D721Med (cell line): ENCODE results near the gene PIKFYVE.

Experiments
- DNase-seq: peaks from one replicate; pipeline ENCODE4 v3.0.0; 2011; ENCODE audit warnings: low spot score; ENCODE audit not compliant: insufficient read length
- FAIRE-seq: peaks from 2 replicates; lab custom pipeline; 2011; peaks lifted over from hg19 to GRCh38; lab: Jason Lieb, UNC
- TF ChIP-seq, protein P1 (sequence below): IDR thresholded peaks from 2 replicates; pipeline ENCODE4 v1.5.1; 2012; ENCODE audit warnings: mild to moderate bottlenecking, control low read depth; ENCODE audit not compliant: insufficient read depth; ENCODE audit errors: missing control alignments

PIKFYVE gene

GRCh38 chr2:208285853-208286252, 19.8 kb downstream of the PIKFYVE start:
- FAIRE-seq, result no peak
- DNase-seq, result no peak
- TF ChIP-seq, protein P1, sequence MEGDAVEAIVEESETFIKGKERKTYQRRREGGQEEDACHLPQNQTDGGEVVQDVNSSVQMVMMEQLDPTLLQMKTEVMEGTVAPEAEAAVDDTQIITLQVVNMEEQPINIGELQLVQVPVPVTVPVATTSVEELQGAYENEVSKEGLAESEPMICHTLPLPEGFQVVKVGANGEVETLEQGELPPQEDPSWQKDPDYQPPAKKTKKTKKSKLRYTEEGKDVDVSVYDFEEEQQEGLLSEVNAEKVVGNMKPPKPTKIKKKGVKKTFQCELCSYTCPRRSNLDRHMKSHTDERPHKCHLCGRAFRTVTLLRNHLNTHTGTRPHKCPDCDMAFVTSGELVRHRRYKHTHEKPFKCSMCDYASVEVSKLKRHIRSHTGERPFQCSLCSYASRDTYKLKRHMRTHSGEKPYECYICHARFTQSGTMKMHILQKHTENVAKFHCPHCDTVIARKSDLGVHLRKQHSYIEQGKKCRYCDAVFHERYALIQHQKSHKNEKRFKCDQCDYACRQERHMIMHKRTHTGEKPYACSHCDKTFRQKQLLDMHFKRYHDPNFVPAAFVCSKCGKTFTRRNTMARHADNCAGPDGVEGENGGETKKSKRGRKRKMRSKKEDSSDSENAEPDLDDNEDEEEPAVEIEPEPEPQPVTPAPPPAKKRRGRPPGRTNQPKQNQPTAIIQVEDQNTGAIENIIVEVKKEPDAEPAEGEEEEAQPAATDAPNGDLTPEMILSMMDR, result no peak

DNA sequence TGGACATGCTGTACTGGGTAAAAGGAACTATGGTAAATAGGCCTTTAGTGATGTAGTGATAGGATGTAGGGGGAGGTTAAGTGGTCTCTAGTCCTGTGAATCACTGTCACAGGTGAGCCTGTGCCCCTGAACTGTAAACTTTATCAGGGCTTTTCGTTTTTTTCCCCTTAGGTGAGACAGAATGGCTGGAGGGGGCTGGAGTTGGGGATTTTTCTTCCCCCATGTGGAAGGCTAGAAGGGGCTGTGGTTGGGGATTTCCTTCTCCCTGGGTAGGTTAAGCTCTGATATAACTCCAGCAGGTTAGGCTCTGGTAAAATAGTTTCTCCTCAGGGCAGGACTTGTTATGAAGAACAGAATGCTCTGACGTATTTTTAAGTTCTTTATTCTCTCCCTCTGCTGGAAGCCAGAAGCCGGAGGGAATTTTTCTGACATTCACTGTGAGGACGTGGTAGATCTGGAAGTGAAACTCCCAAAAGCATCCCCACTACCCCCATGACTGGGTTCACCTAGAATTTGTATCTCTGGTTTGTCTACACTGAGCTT, 28.5 kb downstream of the PIKFYVE start:
- no peak for FAIRE-seq
- TF ChIP-seq, protein P1, result no peak
- no peak for DNase-seq

DNA sequence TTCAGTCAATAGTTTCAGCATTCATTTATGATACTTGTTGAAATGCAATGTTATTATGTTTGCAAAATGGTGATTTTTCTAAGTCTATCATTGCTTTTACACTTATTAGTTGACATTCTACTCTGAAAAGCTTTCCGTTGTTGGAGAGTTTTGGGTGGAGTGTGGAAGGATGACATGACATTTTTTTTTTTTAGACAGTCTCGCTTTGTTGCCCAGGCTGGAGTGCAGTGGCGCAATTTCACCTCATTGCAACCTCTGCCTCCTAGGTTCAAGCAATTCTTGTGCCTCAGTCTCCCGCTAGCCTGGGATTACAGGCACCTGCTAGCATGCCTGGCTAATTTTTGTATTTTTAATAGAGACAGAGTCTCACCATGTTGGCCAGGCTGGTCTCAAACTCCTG, 29.8 kb downstream of the PIKFYVE start:
- DNase-seq (no peak), FAIRE-seq (no peak)
- TF ChIP-seq, protein P1, result no peak

DNA sequence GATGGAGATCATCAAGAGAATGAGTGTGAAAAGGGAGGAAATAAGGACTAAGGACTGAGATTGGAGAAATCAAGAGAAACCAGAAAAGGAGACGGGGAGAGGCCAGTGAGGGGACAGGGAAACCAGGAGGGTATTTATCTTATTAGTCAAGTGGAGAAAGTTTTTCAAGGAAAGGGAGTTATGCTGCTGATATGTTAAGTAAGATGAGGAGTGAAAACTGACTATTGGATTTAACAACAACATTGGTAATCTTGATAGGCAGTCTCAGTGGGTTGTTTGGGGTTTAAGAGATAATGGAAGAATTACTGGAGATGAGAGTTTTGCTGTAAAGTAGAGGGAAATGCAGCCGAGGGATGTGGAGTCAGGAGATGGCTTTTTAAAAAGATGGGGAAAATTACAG, 30.6 kb downstream of the PIKFYVE start:
- TF ChIP-seq, protein P1, result no peak
- peak; percentile 44 for FAIRE-seq

GRCh38 chr2:208297961-208298360, 31.9 kb downstream of the PIKFYVE start:
- TF ChIP-seq, protein P1, result no peak
- DNase-seq (no peak), FAIRE-seq (no peak)

More for the DNA sequence above, 30.6 kb downstream of the PIKFYVE start:
- no peak for DNase-seq

DNA sequence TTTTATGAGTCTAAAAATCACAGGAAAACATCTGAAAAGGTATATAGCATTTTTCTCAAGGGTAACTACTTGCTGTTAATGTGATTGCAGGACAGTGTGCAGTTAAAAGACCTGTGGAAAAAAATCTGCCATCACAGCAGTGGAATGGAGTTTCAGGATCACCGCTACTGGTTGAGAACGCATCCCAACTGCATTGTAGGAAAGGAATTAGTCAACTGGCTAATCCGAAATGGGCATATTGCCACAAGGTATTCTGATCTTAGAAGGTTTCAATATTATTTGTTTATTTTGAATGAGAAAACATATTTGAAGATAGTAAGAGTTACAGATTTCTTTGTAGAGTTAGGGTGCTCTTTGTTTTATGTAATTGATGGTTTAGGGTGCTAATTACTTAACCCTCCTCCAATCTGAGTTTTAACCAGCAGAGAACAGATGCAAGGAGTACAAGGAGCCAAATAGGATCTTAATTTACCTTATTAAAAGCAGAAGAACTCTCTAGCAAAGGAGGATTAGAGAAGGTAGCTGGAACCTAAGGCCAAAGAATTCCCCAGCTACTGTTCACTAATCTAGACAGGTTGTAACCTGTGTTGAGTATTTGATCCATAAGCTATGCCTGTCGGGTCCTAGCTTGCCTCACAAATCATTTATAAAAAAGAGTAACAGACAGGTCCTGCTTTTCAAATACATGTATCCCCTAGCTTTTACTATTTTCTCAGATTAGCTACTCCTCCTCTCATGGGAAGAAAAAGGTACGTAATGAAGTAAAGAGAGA, 35.0 kb downstream of the PIKFYVE start:
- FAIRE-seq (peak; percentile 16), DNase-seq (no peak)
- TF ChIP-seq, protein P1, result no peak

DNA sequence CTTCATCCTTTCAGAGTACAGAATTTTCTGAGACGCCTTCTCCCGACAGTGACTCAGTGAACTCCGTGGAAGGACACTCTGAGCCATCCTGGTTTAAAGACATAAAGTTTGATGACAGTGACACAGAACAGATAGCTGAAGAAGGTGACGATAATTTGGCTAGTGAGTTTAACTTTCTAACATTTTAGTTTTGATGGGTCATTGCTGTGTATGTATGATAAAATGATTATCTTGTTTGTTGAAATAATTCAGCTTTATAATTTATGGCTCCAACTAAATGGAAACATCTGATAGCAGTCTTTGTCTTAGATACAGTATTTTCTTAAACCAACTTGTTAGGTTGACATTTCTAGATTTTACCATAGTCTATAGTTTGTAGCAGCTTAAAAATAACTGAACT, 38.1 kb downstream of the PIKFYVE start:
- DNase-seq (no peak), FAIRE-seq (no peak)
- TF ChIP-seq, protein P1, result no peak
